Putamen (tissue), 1 donor: ENCODE results near the gene DFFA.
A peak's percentile ranks its signal among the peaks of the same experiment; 100 is the strongest.
"Not testable (repeated sequence)": the region's sequence is repeated elsewhere in the genome, so short reads cannot be mapped to it uniquely, and the experiment has no call there.

Source experiments
- DNase-seq: peaks from one replicate; pipeline ENCODE4 v3.0.0-alpha.2; 2016; ENCODE audit warnings: low spot score

The DFFA gene

DNA sequence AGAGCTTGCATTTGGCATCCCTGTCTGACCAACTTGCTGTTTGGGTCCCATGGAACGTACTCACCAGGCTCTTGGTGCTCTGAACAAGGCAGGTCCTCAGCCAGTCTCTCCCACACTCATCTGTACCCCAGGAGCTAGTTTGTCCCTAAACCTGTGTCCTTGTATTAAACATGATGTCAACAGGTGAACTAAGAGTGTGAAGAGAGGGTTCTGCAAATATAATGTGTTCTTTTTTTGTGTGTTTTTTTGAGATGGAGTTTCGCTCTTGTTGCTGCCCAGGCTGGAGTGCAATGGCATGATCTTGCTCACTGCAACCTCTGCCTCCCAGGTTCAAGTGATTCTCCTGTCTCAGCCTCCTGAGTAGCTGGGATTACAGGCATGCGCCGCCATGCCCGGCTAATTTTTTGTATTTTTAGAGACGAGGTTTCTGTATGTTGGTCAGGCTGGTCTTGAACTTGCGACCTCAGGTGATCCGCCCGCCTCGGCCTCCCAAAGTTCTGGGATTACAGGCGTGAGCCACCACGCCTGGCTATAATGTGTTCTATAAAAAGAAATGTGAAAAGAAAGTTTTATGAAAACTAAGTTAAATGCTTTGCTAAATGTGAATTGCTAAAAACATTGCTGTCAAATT, 33.8 kb upstream of the DFFA start:
- DNase-seq, result not testable (repeated sequence)

DNA sequence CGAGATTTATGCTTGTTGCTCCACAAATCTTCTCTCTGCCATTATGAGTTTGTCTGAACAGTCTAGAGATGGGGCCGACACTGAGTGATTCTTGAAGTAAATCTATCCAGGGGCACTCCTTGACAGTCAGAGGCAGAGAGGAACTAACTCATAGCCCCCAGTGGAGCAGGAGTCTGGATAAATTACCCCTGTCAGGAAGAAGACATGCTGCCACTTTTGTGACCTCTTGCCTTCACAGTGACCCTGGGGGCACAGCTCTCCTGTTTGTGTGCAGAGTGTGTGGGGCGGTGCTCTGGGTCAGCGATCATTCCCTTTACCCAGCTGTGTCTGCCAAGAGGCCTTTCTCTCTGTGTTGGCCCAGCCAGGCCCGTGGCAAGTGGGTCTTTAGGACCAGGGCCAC, 31.9 kb upstream of the DFFA start:
- DNase-seq, result no peak

DNA sequence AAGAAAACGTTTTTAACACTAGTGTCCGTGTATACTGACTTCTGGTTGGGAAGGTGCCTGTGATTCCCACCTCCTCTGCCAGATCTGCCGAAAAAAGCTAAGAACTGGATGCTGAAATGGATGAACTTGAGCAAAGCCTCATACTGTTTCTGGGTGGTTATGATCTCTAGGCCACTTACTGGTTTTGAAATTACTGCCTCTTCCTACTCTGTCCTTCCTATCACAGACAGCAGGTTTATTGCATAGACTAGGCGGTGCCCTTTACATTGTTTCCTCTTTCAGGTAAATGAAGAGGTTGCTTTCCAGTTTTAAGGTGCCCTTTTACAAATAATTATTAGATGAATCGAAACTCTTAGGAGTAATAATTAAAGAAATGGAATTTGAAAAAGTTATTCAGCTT, 29.9 kb upstream of the DFFA start:
- no peak for DNase-seq

DNA sequence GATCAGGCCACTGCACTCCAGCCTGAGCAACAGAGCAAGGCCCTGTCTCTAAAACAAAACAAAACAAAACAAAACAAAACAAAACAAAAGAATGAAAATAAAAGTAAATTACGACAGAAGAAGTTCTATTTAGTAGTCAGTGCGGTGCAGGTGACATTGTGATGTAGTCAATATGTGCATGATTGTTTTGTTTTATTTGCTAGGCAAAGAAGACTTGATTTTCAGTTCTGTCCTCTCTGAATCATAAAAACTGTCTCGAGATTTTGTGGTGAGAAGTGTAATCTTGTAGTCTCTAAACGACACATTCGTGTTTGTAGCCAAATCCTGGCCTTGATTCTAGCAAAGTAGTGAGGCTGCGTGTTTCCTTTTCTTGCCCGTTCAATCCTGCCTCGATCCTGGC, 25.9 kb upstream of the DFFA start:
- no peak for DNase-seq

DNA sequence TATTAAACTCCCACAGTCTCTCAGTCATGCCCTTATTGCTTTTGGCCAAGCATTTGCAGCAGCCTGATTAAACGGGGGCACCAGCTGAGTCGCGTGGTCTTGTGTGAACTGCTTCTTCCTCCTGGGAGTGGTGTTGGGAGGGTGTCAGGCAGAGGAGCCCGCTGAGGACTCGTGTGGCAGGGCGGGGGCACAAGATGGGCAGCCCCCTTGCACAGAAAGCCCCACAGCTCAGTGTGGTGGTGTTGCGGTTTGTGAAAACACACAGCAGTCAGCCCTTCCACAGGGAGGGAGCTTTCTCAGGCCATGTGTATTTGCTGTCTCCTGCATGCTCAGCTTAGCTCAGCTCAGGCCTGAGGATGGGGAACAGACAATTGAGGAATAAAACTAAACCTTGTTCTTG, 24.8 kb upstream of the DFFA start:
- DNase-seq, result no peak

DNA sequence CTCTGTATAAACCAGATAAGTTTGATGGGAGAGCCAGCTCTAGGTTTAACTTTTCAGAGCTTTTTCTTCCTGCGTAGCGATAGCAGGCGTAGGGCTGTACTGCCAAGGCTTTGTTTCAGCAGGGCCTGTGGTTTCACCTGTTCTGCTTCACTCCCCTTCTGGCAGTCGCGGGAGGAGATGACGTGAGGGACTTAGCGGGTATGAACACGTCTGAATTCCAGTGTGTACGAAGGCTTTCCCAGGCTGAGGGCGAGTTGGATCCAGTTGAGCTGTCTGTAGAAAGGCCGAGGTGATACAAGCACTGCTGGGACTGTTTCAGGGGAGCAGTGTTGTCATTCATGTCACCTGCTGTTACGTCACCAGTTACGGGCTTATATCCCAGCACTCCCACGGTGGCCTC, 23.6 kb upstream of the DFFA start:
- DNase-seq, result no peak

DNA sequence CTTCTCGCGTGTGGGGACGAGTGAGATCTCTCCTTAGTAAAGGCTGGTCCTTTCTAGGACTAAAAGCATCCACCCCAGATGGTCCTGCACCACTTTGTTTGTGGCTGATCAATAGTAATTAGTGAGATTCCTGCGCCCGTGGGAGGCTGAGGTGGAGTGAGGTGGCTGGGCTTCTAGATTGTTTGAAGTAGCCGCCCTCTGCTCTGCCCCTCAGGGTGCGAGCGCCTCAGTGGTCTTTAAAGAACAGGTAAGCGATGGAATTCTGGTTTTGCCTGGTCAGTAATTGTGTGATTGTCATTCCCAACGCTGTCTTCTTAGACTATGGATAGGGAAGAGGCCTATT, 23.1 kb upstream of the DFFA start:
- no peak for DNase-seq

DNA sequence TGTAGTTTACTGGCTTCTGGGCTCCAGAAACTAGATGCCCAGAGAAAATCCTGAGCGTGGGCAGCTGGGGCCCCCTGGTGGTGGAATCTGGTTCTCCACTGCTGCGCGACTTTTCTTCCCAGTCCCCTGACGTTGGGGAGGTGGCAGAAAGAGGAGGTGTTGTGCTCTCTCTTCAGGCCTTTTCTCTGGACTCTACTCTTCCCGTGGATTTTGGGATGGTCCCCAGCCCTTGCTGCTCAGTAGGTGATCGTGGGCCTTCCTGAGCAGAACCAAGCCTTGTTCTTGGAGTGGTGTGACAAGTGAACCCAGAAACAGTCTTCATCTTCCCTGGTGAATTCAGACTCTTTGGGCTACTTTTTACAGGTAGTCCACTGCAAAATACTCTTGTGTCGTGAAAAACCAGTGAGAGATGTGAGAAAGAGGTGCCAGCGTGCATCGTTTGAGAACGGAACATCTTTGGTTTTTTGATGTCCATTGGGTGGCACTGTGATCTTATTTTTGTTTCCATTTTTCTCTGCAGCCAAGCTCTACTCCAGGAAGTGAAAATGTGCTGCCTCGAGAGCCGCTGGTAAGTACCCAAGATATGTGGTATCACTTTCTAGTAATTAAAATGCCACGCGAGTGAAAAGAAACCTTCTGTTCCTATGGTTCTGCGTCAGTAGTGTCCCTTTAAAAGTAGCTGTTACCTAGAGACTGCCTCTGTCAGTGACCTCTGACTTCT, 22.6 kb upstream of the DFFA start:
- peak; percentile 59 for DNase-seq

DNA sequence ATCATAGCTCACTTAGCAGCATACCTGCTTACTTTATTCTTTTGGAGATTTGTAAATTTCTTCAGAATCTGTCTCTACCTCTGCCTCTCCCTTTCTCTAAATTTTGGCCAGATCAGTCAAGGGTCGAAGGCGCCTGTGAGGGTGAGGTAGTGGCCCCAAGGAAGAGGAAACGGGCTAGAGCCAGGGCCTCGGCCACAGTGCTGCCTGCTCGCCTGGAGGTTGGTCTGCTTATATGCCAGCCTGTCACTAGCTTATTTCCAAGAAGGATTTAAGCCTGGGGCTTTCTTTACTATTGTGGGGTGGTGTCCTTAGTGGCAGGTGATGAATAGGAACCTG, 22.1 kb upstream of the DFFA start:
- no peak for DNase-seq

DNA sequence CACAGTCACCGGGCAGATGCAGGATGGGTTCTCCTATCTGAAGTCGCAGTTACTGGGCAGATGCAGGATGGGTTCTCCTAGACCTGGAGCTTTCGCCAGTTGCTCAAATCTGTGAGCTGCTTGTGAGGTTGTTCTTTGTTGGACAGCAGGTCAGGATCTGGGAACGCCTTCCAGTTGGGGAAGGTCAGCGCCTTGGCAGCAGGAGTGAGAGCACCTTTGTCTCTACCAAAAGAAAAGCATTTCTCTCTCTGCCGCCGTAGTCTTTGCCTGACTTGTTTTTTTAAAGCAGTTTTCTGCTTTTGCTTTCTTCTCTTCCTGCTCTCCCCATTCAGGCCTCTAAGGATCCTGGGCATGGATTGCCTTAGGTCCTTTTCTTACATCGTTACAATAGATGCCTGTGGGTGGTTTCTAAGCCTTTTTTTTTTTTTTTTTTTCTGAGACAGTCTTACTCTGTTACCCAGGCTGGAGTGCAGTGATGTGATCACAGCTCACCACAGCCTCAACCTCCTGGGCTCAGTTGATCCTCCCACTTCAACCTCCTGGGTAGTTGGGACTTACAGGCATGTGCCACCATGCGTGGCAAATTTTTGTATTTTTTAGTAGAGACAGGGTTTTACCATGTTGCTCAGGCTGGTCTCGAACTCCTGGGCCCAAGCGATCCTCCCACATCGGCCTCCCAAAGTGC, 18.1 kb upstream of the DFFA start:
- DNase-seq, result no peak

DNA sequence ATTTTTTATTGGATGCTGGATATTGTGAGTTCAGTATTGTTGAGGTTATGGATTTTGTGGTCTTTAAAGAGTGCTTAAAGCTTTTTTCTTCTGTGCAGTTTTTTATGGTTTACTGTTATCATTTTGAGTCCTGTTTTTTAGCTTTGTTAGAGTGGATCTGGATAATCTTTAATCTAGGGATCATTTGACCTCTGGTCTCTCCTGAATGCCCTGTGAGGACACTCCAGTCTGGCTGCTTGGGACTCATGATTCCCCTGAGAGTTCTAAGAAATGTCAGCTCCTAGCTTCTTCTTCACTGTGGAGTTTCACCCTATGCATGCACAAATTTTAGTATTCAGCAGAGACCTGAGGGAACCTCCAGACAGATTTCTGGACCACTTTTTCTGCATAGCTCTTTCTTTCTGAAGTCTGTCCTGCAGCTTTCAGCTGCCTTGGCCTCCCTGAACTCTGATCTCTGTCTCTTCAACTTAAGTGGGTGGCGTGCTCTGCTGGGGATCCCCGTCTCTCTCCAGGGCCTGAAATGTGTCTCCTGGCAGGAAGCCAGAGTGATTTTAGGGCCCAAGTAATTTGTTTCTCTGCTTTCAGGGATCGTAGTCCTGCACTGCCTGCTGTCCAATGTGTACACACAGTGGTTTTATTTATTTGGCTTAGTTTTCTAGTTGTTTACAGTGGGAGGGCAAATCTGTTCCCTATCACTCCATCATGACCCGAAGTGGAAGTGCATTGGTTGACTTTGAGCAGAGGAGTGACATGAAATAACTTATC, 17.1 kb upstream of the DFFA start:
- no peak for DNase-seq

DNA sequence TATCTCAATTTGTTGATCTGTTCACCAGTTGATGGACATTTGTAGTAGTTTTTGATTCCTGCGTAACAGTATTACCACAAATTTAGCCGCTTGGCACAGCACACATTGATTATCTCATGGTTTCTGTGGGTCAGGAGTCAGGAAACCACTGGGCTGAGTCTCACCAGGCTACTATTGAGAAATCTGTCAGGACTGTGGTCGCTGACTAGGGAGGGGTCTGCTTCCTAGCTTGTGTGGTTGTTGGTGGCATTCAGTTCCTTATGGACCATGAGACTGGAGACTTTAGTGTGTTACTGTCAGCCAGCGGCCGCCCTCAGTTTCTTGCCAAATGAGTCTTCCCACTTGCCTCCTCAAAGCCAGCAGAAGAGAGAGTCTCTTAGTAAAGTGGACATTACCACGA, 12.2 kb upstream of the DFFA start:
- DNase-seq, result no peak

DNA sequence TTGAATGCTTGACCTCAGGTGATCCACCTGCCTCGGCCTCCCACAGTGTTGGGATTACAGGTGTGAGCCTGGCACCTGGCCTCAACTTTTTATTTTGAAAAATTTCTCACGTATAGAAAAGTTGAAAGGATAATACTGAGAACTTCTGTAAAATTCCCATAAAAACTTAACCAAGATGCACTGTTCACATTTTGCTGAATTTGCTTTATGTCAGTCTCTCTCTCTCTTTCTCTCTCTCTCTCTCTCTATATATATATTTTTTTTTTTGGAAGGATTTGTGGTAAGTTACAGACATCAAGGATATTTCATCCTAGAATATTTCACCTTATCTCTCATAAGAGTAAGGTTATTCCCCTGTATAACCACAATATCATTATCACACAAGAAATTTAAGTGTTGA, 8.3 kb upstream of the DFFA start:
- DNase-seq, result no peak

DNA sequence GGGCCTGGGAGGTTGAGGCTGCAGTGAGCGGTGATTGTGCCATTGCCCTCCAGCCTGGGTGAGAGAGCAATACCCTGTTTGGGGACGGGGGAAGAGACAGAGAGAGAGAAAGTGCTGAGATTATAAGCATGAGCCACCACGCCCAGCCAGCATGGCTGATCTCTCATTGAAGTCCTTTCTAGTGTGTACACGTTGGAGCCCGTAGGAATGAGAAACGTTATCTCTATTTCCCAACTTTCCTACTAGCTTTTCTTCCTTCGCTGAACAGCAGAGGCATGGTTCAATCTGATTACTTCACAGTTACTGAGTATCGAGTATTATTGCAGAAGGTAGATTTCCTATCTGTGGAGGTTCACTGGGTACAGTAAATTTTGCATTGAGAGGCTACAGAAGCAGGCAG, 7.0 kb upstream of the DFFA start:
- DNase-seq, result no peak

DNA sequence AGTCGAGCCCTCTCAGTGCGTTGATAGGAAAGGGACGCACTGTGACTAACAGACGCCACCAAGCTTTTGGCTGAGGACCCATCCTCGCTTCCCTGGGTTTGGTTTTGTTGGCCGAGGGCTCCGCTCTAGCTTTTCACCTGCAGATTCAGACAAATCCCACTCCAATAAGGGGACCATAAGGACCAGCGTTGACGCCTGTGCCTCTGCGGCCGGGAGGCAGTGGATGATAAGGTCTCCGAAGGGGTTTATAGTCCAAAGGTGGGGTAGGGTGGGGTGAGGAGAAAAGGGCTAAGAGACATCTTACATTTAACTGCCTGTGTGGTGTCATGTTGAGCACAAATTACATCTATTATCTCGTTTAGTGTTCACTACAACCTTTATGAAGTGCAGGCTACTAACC, 3.2 kb upstream of the DFFA start:
- no peak for DNase-seq

DNA sequence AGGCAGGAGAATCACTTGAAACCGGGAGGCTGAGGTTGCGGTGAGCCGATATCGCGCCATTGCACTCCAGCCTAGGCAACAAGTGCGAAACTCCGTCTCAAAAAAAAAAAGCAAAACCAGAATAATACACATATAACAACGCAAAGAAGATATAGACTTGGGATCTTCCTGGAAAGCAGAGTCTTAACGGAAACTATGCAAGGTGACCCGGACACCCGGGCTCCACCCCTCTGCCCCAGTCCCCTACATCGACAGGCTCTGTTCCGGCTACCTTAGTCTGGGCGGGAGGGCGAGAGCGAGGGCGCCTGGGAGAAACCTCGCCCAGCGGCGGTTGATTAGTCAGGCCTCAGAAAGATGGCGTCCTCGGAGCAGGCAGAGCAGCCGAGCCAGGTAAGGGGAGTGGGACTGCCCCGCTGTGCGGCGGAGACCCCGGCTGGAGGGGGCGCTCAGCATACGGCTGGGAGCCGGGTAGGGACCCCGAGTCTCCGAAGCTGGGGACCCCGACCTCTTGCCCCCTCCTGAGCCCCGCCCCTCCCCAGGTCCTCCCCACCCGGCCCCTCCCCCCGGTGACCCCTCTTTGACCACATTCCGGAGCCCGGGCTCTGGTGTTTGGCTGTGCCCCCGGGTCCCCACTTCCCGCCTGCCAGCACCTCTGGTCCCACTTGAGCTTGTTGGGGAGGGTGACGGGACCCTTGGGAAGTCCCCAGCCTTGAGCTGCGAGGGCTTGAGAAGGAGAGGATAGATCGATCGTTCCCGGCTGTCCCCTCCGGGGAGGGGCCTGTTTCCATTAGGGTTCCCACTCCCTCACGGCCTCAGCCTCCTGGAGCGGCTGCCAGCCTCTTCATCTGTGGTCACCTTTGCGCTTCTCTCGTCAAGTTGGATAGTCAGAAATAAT, 2.5 kb upstream of the DFFA start, which contains the start of gene PEX14:
Gene PEX14, plus strand, starts transcription at position 338 of the 895 bp plus-strand sequence. Its CDS starts 17 bp downstream, at position 355.
- peak; percentile 89 for DNase-seq

DNA sequence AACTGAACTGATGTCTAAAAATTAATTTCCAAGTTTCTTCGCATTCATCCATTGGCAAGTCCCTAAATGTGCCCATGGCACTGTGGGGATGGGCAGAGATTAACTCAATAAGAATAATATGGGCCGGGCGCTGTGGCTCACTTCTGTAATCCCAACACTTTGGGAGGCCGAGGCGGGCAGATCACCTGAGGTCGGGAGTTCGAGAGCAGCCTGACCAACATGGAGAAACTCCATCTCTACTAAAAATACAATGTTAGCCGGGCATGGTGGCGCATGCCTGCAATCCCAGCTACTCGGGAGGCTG, 1.9 kb upstream of the DFFA start:
- not testable (repeated sequence) for DNase-seq

DNA sequence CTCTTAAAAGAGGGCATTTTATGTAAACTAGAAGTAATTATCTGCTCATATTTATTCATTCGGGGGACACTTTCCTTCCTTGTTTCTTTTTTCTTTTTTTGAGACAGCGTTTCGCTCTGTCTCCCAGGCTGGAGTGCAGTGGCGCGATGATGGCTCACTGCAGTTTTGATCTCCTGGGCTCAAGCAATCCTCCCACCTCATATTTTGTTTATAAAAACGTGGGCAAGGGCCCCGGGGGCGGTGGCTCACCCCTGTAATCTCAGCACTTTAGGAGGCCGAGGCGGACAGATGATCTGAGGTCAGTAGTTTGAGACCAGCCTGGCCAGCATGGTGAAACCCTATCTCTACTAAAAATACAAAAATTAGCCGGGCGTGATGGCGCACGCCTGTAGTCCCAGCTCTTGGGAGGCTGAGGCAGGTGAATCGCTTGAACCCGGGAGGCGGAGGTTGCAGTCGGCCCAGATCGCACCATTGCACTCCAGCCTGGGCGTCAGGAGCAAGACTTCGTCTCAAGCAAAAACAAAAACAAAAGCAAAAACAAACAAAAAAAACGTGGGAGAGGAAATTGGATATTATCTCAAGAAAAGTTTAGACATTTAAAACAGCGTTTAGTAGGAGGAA, 926 bp upstream of the DFFA start:
- no peak for DNase-seq

DNA sequence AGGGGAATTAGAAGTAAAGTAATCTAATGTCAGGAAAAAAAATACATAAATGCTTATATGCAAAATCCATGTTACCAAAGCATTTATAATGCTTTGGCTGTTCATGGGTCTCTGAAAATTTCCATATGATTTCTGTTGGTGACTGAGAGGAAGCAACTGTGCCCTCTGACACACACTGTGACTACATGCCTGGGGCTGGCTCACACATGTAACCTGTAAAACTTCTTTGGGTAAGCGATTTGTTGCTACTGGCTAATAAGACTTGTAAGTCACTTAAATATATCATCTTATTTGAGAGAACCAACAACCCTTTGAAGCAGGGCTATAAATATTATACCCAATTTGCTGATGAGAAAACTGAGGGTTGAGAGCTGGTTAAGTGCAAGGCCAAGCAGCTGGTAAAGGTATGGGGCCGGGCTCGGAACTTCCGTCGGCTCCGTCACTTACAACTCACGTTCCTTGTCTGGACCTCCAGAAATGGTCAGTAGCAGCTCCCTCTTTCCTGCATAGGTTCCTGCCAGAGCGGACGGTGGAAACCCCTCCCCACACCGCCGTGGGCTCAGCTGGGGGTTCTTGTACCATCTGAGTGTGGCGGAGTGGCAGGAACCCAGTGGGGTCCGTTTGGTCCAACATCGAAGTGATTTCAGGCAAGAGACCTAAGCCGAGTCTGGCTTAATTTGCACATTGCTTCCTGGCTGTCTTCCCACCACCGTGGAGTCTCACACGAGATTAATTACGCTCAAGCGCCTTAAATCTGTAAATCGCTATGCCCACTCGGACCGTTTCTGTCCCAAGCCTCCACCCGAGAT, 714 bp downstream of the DFFA start:
- no peak for DNase-seq

DNA sequence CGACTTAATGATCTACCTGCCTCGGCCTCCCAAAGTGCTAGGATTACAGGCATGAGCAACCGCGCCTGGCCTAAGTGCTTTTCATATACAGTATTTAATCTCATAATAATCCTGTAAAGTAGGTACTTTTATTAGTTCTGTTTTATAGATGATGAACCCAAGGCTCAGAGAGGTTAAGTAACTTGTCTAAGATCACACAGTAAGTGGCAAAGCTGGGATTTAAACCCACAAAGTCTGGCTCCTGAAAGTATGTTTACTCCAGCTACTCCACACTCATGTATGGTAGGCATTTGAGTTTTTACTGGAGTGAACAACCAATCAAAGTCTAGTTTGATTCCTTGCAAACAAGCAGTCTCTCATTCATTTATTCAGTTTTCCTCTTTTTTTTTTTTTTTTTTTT, 2.3 kb downstream of the DFFA start:
- DNase-seq, result no peak

DNA sequence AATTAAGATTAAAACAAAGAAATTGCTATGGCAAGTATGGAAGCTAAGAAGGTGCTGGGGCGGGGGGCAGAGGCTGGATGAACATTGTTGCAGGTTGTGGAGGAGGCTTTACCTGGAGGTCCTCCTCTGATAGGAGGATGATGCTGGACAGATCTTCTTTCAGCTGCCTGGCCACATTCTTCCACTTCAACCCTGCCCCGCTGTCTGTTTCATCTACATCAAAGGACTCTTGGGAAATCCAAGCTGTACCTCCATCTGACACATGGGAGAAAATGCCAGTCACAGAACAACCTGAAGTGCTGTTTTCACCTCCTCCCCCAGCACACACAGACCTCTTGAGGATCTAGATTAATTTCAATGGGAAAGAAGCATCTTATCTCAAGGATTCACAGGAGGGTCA, 5.3 kb downstream of the DFFA start:
- DNase-seq, result no peak
